Upper lobe of left lung (tissue), 4 donors: Measurements from ENCODE around the gene LIPG.

ENCODE experiments used
- EP300 ChIP-seq, 4 donors: sonication (generic); formaldehyde crosslinking; IDR thresholded peaks; one replicate each; pipeline ENCODE4 v1.5.1; 2017; ENCODE audit warnings: antibody characterized with exemption in 4 of 4, control low read depth in 2 of 4
- POLR2A ChIP-seq, 4 donors: fragments of 450-650 bp; IDR thresholded peaks; one replicate each; pipeline ENCODE4 v1.5.1; 2016 to 2017; ENCODE audit warnings: antibody characterized with exemption in 4 of 4, mild to moderate bottlenecking in 2 of 4
- POLR2AphosphoS5 ChIP-seq, 2 donors: sonication (generic); formaldehyde crosslinking; IDR thresholded peaks; one replicate each; pipeline ENCODE4 v1.5.1; 2017; ENCODE audit warnings: antibody characterized with exemption in 2 of 2
- TF ChIP-seq, protein P1 (sequence below), 6 experiments: fragments of 450-650 bp in 4 of 6; fragments of 200-600 bp in 2 of 6; sonication (generic) in 2 of 6; IDR thresholded peaks; one replicate each; pipeline ENCODE4 v1.5.1; 2016 to 2019; ENCODE audit warnings: antibody characterized with exemption in 6 of 6

DNA sequence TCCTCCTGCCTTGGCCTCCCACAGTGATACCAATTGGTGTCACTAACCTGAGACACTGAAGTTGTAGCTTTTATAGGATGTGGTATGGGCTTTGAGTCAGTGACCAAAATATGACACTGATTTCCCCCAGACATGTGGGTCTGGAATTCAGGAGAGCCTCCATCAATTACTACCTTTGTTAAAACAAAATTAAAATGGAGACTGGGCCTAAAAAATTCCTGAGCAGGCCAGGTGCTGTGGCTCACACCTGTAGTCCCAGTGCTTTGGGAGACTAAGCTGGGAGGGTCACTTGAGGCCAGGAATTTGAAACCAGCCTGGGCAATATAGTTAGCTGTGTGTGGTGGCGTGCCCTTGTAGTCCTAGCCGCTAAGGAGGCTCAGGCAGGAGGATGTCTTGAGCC, 36.9 kb upstream of the LIPG start:
- TF ChIP-seq, protein P1, sequence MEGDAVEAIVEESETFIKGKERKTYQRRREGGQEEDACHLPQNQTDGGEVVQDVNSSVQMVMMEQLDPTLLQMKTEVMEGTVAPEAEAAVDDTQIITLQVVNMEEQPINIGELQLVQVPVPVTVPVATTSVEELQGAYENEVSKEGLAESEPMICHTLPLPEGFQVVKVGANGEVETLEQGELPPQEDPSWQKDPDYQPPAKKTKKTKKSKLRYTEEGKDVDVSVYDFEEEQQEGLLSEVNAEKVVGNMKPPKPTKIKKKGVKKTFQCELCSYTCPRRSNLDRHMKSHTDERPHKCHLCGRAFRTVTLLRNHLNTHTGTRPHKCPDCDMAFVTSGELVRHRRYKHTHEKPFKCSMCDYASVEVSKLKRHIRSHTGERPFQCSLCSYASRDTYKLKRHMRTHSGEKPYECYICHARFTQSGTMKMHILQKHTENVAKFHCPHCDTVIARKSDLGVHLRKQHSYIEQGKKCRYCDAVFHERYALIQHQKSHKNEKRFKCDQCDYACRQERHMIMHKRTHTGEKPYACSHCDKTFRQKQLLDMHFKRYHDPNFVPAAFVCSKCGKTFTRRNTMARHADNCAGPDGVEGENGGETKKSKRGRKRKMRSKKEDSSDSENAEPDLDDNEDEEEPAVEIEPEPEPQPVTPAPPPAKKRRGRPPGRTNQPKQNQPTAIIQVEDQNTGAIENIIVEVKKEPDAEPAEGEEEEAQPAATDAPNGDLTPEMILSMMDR (IDR thresholded peaks at IDR 0.05) = no peak
- TF ChIP-seq POLR2A (IDR thresholded peaks at IDR 0.05) (no peak), POLR2AphosphoS5 (IDR thresholded peaks at IDR 0.05) (no peak), EP300 (IDR thresholded peaks at IDR 0.05) (no peak)
